MCF 10A (cell line): ENCODE data around the gene SPATS2. TPM values are rescaled to one million over a fixed set of nuclear protein-coding genes. Genes with fewer than 3 reads are reported as not detected.

Source experiments
- BruUV-seq: library from RNA; stranded (reverse); fragments of 400-500 nt; replicated peaks from 2 replicates; lab custom pipeline; 2021; lab: Mats Ljungman, UMichigan
- CTCF ChIA-PET: fragments of 300-600 bp; sonication (Branson Sonifier 250); formaldehyde crosslinking; extraction: SDS; loops from one replicate; lab custom pipeline; 2021; ENCODE audit warnings: antibody characterized with exemption, inconsistent platforms; lab: Yijun Ruan, JAX
- POLR2A ChIA-PET: fragments of 300-600, 350-650 bp; sonication (Branson Sonifier 250); formaldehyde crosslinking; extraction: SDS; loops from one replicate; lab custom pipeline; 2020; ENCODE audit warnings: antibody characterized with exemption, inconsistent platforms; lab: Yijun Ruan, JAX
- DNase-seq: peaks from one replicate; pipeline ENCODE4 v3.0.0-alpha.2; 2018; ENCODE audit not compliant: unreplicated experiment
- H3K27ac Mint-ChIP-seq: one replicate; pipeline ENCODE4 v1.8.0; 2022; ENCODE audit warnings: mild to moderate bottlenecking, low read depth, mixed read lengths; ENCODE audit not compliant: unreplicated experiment
- H3K27me3 Mint-ChIP-seq: one replicate; pipeline ENCODE4 v1.8.0; 2022; ENCODE audit warnings: mixed read lengths; ENCODE audit not compliant: insufficient read depth, unreplicated experiment
- H3K36me3 Mint-ChIP-seq: one replicate; pipeline ENCODE4 v1.8.0; 2022; ENCODE audit warnings: mild to moderate bottlenecking, moderate library complexity, mixed read lengths; ENCODE audit not compliant: insufficient read depth, unreplicated experiment
- H3K4me1 Mint-ChIP-seq: one replicate; pipeline ENCODE4 v1.8.0; 2022; ENCODE audit warnings: mixed read lengths; ENCODE audit not compliant: insufficient read depth, unreplicated experiment
- H3K4me3 Mint-ChIP-seq: one replicate; pipeline ENCODE4 v1.8.0; 2022; ENCODE audit warnings: mild to moderate bottlenecking, moderate library complexity, mixed read lengths; ENCODE audit not compliant: unreplicated experiment
- H3K9me3 Mint-ChIP-seq: one replicate; pipeline ENCODE4 v1.8.0; 2022; ENCODE audit warnings: mixed read lengths; ENCODE audit not compliant: unreplicated experiment
- CTCF ChIP-seq: fragments of 200-600 bp; IDR thresholded peaks from one replicate; pipeline ENCODE4 v1.8.0; 2022; ENCODE audit warnings: antibody characterized with exemption, mild to moderate bottlenecking; ENCODE audit not compliant: unreplicated experiment
- intact Hi-C: fragments of 100-400 bp; cut with micrococcal nuclease; formaldehyde crosslinking; loops from 2 replicates; pipeline ENCODE4 v1.14.1; 2022
- total RNA-seq: library from RNA; stranded (reverse); gene quantifications from 2 replicates; pipeline ENCODE4 v1.2.3, GENCODE V29; 2022

The SPATS2 gene
- total RNA-seq, 1 experiment from 2014 or later, result 26.0 TPM

GRCh38 chr12:49556391-49557186, 189.3 kb downstream of the SPATS2 start:
- no peak for TF ChIP-seq CTCF
- Mint-ChIP-seq H3K4me3 (no peak overlapping the region), H3K27ac (no peak overlapping the region), H3K36me3 (peaks cover 30% of the 10 kb centered on the region), H3K27me3 (peaks cover 15% of the 10 kb centered on the region), H3K4me1 (peaks cover 11% of the 10 kb centered on the region), H3K9me3 (no peaks in the 10 kb centered on the region)
- CTCF ChIA-PET, result interaction anchor here (0.6 to 1.6 kb wide), 5 partner anchors 10 to 468 kb away, joined by 3 to 4 read pairs (median 3); partner anchors contain the start of gene TMBIM6
- BruUV-seq, result no TSS peak
- intact Hi-C loops, result no loop called here
- no peak for DNase-seq
- POLR2A ChIA-PET, result interaction anchor here (1.9 kb wide), 1 partner anchor 11 kb away, joined by 9 read pairs; the partner anchor contains the start of gene MCRS1

- no peak for DNase-seq
- Mint-ChIP-seq H3K9me3 (no peaks in the 10 kb centered on the region), H3K4me3 (no peak overlapping the region), H3K36me3 (peaks cover 38% of the 10 kb centered on the region), H3K27me3 (peaks cover 13% of the 10 kb centered on the region), H3K4me1 (peaks cover 4% of the 10 kb centered on the region), H3K27ac (no peak overlapping the region)
- ChIA-PET CTCF (interaction anchor here (0.9 kb wide), 2 partner anchors 9 to 23 kb away, joined by 3 to 4 read pairs; no protein-coding TSS in a partner anchor), POLR2A (interaction anchor here (0.8 to 1.9 kb wide), 2 partner anchors 10 kb away, joined by 3 to 9 read pairs; partner anchors contain the start of gene MCRS1)
- no peak for TF ChIP-seq CTCF
- no TSS peak for BruUV-seq
- intact Hi-C loops, result no loop called here
Observed at GRCh38 chr12:49557187-49557916, 190.1 kb downstream of the SPATS2 start.

- intact Hi-C loops, result no loop called here
- CTCF ChIA-PET, result interaction anchor here (0.7 to 1.4 kb wide), 3 partner anchors 10 to 199 kb away, joined by 3 to 6 read pairs (median 5); partner anchors contain the start of gene MCRS1
Observed at GRCh38 chr12:49557917-49558215, 190.6 kb downstream of the SPATS2 start.

More at GRCh38 chr12:49557917-49558215, 190.6 kb downstream of the SPATS2 start:
- Mint-ChIP-seq H3K9me3 (no peaks in the 10 kb centered on the region), H3K4me3 (no peak overlapping the region), H3K27me3 (peaks cover 8% of the 10 kb centered on the region), H3K4me1 (no peaks in the 10 kb centered on the region), H3K36me3 (peaks cover 42% of the 10 kb centered on the region), H3K27ac (no peak overlapping the region)
- POLR2A ChIA-PET, result interaction anchor here (0.8 kb wide), 1 partner anchor 9 kb away, joined by 3 read pairs; no protein-coding TSS in a partner anchor
- no TSS peak for BruUV-seq
- TF ChIP-seq CTCF, result peak; percentile 18
- no peak for DNase-seq
